Activated T-helper 1 cell treated with Interleukin-2 at 50 U/mL for 16 hours (primary cell): ENCODE results near the gene CDHR3.

Source experiments
- DNase-seq: peaks from one replicate; pipeline ENCODE4 v3.0.0-alpha.2; 2020; ENCODE audit warnings: low read depth

The CDHR3 gene

GRCh38 chr7:106029451-106029850 is 66.4 kb downstream of the CDHR3 start:
- DNase-seq: no peak

DNA sequence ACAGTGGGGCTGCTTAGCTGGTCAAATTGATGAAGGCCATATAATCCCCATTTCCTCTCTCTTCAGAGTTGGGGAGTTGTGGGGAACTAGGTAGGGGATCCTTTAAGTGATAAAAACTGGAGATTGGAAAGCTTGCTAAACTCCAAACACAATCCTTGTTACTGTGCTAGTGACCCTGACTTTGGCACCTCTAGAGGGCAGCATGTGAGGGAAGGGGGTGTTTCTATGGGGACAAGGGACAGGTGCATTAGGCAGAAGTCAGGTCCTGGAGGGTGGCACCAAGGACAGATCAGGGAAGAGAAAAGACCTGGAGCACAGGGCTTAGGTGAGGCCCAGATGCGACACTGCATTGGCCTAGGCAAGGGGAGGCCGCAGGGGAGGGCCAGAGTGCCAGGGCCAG is 66.9 kb downstream of the CDHR3 start:
- no peak for DNase-seq

DNA sequence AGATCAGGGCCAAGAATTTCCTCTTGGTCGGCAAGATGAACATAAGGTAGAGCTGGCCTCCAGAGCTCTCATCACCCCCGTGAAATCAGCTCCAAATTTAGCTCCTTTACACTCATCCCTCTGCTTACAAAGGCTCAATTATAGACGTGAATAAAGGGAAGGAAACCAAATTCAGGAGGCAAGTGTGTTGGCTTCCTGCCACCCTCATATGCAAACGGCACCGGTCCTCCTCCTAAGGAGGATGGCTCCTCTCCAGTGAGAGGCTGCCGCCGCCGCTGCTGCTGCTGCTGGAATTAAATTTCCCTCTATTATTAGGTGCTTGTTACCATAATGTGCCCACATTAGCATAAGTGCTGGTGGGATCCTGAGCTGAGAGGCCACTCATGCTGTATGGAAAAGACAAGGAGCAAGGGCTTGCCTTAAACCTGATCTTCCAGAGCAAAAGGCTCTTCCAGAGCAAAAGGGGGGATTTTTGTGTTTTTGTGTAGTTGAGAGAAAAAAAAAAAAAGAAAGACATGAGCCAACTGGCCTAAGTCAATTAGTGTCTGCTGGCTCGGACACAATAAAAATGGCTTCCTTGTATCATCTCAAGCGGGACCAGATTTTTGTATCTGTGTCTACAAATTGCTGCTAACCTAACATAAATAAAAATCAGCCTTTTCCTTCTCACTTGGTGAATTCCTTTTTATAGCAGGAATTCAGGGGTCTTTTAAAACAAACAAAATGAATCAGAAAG is 68.4 kb downstream of the CDHR3 start:
- DNase-seq: no peak

- no peak for DNase-seq
Observed at GRCh38 chr7:106032295-106032694, 69.2 kb downstream of the CDHR3 start.

DNA sequence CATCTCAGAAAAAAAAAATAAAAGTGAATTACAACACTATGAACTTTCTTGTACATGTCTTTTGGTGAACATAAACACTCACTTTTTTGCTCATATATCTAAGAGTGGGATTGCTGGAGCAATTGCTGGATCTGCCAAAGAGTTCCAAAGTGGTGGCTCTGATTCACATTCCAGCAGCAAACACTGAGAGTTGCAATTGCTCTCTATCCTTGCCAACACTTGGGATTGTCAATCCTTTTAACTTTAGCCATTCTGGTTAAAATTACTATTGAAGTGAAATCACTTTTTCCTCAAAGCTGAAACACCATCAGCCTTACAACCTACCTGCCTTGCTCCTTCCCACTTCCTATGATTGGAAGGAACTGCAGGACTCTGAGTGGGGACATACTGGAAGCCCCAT is 70.7 kb downstream of the CDHR3 start:
- no peak for DNase-seq

DNA sequence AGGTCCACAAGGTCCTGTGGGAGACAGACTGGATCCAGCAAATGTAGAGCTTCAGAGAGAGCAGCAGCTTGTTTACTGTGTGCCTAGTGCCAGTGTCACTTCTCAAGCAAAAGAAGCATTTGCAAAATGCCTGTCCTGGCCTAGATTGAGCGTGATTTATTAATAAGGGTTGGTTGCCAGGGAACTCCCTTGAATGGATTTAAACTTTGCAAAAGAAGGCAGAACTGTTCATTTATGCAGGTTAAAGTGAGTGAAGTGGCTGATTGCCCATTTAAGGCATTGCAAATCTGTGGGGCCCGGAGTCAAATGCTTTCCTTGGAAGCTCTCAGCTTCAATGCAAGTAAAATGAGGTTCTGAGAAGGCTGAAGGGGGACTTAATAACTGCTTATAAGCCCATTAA is 71.3 kb downstream of the CDHR3 start:
- DNase-seq: no peak

- no peak for DNase-seq
Observed at GRCh38 chr7:106035568-106035967, 72.5 kb downstream of the CDHR3 start.

- DNase-seq: no peak
Observed at GRCh38 chr7:106036004-106036403, 72.9 kb downstream of the CDHR3 start.

DNA sequence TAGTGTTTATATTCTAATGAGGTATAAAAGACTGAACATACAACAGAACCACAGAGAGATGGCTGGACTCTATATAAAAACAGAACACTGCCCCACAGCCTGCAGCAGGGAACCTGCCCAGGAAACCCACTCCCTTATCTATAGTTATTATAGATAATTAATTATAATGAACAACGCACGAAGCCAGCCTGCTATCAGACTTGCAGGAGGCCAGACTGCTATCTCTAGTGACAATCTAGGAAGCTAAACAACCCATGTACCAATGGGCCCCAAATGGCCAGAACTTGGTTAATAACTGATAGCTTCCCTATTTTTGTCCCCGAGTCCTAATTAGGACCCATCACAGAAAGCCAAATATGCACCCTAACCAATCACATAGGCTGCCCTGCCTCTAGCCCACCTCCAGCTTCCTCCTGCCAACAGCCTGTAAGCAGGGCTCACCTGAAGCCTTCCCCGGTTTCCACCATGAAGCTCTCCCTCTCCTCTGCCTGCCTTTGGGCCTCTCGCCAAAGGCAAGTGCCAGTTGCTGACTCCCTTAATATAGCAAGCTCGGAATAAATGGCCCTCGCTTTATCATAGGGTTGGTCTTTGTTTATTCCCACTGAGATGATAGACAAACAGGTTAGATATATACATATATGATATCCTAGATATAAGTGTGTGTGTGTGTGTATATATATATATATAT is 74.6 kb downstream of the CDHR3 start:
- no peak for DNase-seq

DNA sequence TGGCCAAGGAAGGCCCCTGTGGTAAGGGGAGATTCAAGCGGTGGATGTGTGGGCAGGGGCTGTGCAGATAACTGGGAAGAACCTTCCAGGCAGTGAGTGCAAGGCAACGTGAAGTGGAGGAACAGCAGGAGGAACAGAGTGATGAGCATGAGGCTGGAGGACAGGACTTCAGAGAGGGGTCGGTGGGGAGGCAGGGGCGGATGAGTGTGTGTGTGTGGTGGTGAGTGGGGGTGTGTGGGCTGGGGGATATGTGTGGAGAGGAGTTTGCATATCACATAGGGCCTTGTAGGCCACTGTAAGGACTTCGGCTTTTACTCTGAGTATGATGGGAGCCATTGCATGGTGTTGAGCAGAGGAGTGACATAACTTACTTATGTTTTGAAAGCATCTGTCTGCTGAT is 75.2 kb downstream of the CDHR3 start:
- DNase-seq: no peak

GRCh38 chr7:106038916-106039315 is 75.9 kb downstream of the CDHR3 start:
- no peak for DNase-seq

DNA sequence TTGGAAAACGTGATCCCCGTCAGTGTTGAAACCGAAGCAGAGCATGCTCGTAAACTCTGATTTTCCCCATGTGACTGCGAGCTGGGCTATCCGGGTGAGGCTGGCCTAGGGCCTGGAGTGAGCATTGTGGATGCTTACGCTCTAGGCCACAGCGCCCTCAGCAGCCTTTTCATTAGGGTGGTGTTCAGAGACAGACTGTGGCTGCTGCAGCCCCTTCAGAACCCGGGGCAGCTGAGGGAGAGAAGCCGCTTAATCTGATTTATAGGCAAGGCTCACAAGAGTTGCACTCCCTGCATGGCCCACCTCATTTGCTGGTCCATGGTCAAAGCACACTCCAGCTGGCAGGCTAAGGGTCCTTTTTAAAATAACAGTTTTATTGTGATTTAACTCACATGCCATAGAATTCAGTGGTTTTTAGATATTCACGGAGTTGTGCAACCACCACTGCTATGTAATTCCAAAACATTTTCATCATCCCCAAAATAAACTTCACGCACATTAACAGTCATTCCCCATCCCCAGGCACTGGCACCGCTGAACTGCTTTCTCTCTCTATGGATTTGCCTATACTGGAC is 76.5 kb downstream of the CDHR3 start:
- no peak for DNase-seq

DNA sequence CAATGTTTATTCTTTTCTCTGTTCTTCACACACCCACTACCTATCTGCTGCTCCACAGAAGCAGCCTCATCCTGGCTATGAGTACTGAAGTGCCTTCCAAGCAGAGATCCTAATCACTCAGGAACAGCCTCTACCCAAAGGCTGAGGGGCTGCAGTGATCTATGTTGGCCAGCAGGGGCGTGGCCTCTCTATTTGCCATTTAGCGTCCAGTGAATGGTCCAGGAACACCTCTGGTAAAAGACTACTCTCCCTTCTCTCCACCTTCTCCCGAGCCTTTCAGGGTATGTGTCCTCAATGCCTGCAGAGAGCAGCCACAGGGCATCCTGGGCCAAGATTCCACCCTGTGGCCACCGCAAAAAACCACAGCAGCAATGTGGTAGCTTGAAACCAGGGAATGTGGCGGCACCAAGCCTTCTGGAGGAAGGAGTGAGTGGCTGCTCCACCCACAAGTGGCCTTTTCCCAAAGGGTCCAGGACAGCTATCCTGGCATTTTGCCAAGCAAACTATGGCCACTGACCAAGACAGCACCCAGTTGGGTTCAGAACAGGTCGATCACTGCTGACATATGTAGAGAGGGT is 78.2 kb downstream of the CDHR3 start:
- DNase-seq: no peak

DNA sequence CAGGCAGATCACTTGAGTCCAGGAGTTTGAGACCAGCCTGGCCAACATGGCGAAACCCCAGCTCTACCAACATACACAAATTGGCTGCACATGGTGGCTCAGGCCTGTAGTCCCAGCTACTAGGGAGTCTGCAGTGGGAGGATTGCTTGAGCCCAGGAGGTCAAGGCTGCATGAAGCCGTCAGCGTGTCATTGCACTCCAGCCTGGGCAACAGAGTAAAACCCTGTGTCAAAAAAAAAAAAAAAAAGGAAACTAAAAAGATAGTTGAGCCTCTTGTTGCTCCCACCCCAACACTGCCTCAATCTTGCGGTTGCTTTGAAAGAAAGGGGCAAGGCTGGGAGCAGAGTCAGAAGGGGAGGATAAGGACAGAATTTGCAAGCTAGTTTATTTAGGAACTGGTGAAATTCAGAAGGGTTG is 79.1 kb downstream of the CDHR3 start:
- no peak for DNase-seq

DNA sequence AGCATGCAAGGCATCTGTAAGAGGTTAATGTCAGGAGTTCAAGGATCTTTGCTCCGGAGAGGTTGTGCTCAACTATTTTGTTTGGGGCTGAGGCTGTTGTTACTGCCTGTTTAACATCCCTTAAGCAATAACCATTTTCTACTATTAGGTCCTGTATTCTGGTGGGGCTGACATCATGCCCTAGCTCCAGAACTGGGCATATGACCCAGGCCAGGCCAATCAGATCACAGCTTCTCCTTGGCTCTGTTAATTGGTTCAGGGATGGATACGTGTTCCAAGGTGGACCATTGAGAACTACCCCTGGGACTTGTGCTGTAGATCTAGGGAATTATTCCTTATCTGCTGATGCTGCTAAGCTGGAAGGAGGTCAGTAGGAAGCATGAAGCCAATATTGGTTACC is 82.1 kb downstream of the CDHR3 start:
- DNase-seq: no peak

DNA sequence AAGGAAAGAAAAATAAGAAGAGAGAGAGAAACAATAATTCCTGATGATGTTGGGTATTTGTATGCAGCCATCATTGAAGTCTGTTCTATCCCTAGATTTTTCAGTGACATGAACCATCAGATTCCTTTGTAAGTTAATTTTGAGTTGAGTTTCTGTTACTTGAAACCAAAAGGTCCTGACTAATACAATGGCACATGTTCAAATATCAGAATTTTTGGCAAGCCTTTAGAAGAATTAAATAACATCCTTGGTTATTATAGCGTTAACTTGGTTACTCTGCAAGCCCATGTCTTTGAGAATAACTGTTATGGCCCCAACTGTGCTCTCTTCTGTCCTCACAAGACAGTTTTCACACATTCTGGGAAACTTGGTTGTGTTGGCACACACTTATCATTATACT is 82.5 kb downstream of the CDHR3 start:
- no peak for DNase-seq

GRCh38 chr7:106047184-106047583 is 84.1 kb downstream of the CDHR3 start:
- DNase-seq: no peak

GRCh38 chr7:106047818-106048705 is 85.0 kb downstream of the CDHR3 start:
- DNase-seq: no peak

- no peak for DNase-seq
Observed at GRCh38 chr7:106048706-106049020, 85.6 kb downstream of the CDHR3 start.

DNA sequence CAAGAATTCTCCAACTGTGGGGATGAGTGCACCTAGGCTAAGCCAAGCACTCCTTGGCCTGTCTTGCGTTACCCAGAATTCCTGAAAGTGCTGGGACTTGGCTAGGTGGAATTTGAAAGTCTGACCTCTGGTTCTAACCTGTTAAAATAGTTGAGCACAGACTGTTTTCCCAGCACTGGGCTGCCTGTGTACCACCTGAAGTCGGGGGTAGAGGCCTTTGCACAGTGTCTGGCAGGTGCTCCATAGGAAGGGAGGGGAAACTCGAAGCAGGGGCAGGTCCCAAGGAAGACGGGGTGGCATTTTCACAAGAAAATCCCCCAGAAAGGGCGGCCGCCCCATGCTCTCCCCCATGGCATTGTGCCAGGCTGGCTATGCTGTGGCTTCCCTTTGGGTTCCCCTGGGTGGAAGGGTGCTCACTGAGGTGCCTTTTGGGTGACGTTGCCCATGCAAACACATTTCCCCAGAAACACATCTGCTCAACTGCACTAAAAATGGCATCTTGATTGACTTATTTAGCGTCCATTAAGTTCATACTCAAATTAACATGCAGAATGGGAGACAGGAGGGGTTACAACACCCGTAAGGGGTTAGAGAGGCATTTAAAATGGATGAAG is 86.2 kb downstream of the CDHR3 start:
- no peak for DNase-seq

GRCh38 chr7:106050002-106050745 is 87.1 kb downstream of the CDHR3 start:
- DNase-seq: no peak
